Spleen (tissue), 11 donors: Measurements from ENCODE around the gene PCNX2. TPM values are rescaled to one million over a fixed set of nuclear protein-coding genes. Genes with fewer than 3 reads are reported as not detected.

ENCODE experiments used
- DNase-seq: peaks from one replicate; pipeline ENCODE4 v3.0.0-alpha.2; 2020
- H3K27ac ChIP-seq, 8 donors: fragments of 200-600 bp; sonication (generic) in 7 of 8; 1 replicate in 4 of 8; 2 replicates in 4 of 8; pipeline versions ENCODE4 v1.5.0 to v1.8.0; 2016 to 2021; ENCODE audit warnings: inconsistent platforms in 4 of 8, mild to moderate bottlenecking in 4 of 8, moderate library complexity in 1 of 8
- H3K27me3 ChIP-seq, 7 donors: fragments of 200-600 bp; sonication (generic) in 6 of 7; replicated peaks in 1 of 7; 1 replicate in 4 of 7; 2 replicates in 3 of 7; pipeline versions ENCODE4 v1.5.0 to v1.8.0; 2016 to 2021; ENCODE audit warnings: inconsistent platforms in 3 of 7, mild to moderate bottlenecking in 1 of 7
- H3K36me3 ChIP-seq, 6 donors: fragments of 200-600 bp; sonication (generic) in 5 of 6; 1 replicate in 4 of 6; 2 replicates in 2 of 6; pipeline versions ENCODE4 v1.5.0 to v1.8.0; 2016 to 2021; ENCODE audit warnings: inconsistent platforms in 2 of 6
- H3K4me1 ChIP-seq, 6 donors: fragments of 200-600 bp; sonication (generic) in 5 of 6; 1 replicate in 3 of 6; 2 replicates in 3 of 6; pipeline versions ENCODE4 v1.5.0 to v1.8.0; 2016 to 2021; ENCODE audit warnings: inconsistent platforms in 3 of 6
- H3K4me3 ChIP-seq, 8 donors: fragments of 200-600 bp; sonication (generic) in 7 of 8; 1 replicate in 4 of 8; 2 replicates in 4 of 8; pipeline versions ENCODE4 v1.5.0 to v1.8.0; 2016 to 2021; ENCODE audit warnings: inconsistent platforms in 4 of 8, mild to moderate bottlenecking in 4 of 8, moderate library complexity in 2 of 8
- H3K9me3 ChIP-seq, 8 donors: fragments of 200-600 bp; sonication (generic) in 7 of 8; 1 replicate in 4 of 8; 2 replicates in 4 of 8; pipeline versions ENCODE4 v1.5.0 to v1.8.0; 2016 to 2021; ENCODE audit warnings: inconsistent platforms in 4 of 8
- CTCF ChIP-seq, 11 experiments: fragments of 200-600 bp in 7 of 11; fragments of 450-650 bp in 4 of 11; sonication (generic) in 4 of 11; IDR thresholded peaks in 8 of 11; conservative IDR thresholded peaks in 3 of 11; 1 replicate in 7 of 11; 2 replicates in 4 of 11; pipeline versions ENCODE4 v1.4.0 to v1.8.0; 2016 to 2021; ENCODE audit warnings: antibody characterized with exemption in 11 of 11, inconsistent platforms in 4 of 11, mild to moderate bottlenecking in 1 of 11
- POLR2A ChIP-seq, 3 donors: fragments of 450-650 bp; IDR thresholded peaks; one replicate each; pipeline ENCODE4 v1.5.1; 2017; ENCODE audit warnings: antibody characterized with exemption in 3 of 3, mild to moderate bottlenecking in 1 of 3
- POLR2AphosphoS5 ChIP-seq, 3 donors: sonication (generic); formaldehyde crosslinking; IDR thresholded peaks; one replicate each; pipeline ENCODE4 v1.5.1; 2017; ENCODE audit warnings: antibody characterized with exemption in 3 of 3
- WGBS, 5 donors: extraction: QIAGEN DNeasy Blood & Tissue Kit in 3 of 5; methylation state at CpG; one replicate each; pipeline versions ENCODE4 v1.1.5 to v1.1.7; 2013 to 2018; 5-methylcytosine and 5-hydroxymethylcytosine counted together
- intact Hi-C: fragments of 100-400 bp; cut with DNase I; formaldehyde crosslinking; loops from one replicate; pipeline ENCODE4 v1.15.0; 2023; ENCODE audit warnings: low total_unique reads
- polyA plus RNA-seq, 3 donors: library from polyadenylated mRNA; stranded (reverse); fragments of 200-250 nt; gene quantifications; one replicate each; pipeline ENCODE4 v1.2.1, GENCODE V29; 2013
- total RNA-seq, 7 donors: library from RNA; depleted of rRNA in 3 of 7; stranded (reverse); fragments of >200 nt in 3 of 7; fragmentation: NEBNext Ultra II Directional in 4 of 7; extraction: Animal tissue kit (Norgen Biotek cat#: 25700) in 4 of 7; gene quantifications; one replicate each; pipeline versions ENCODE4 v1.1.0 to v1.2.1, GENCODE V29; 2016 to 2021
- donor health status: healthy with polysubstance abuse.
- donor health status: DM: no; HTN: no; CAD: no; lungs with moderate emphysema.
- donor health status: DM: no; HTN: no; CAD: no.
- donor health status: Bipolar disorder and iron deficiency.
- donor health status: healthy.
- donor health status: DM: no; HTN: no; CAD: no.
- donor health status: DM: yes; HTN: yes; CAD: no.

Gene PCNX2
- total and polyA plus RNA-seq, 10 donors: 4.0 to 26.5 (median 15.4) TPM

DNA sequence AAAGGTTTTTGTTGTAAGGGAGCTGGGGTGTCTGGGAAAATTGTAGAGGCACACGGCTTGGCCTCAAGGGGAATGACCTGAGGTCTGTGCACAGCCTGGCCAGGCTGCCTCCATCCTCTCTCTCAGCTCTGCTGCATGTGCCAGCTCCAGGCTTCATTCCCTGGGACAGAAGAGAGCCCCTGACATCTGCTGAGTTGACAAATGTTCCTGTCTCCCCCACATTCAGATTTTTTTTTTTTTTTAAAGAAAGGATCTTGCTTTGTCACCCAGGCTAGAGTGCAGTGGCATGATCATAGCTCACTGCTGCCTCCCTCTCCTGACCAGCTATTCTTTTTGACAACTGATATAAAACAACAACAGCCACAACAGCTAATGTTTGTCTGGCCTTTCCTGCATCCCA is 84.4 kb downstream of the PCNX2 start:
- Histone ChIP-seq H3K36me3 (peaks cover 0 to 17% (median 0%) of the 10 kb centered on the region in 6 donors), H3K9me3 (no peaks in the 10 kb centered on the region), H3K4me1 (no peaks in the 10 kb centered on the region), H3K27me3 (no peaks in the 10 kb centered on the region), H3K27ac (no peak overlapping the region), H3K4me3 (no peak overlapping the region)
- 59 to 88% (median 81%) methylated on average over 1 of the region's 1 CpG for WGBS, 5 donors
- TF ChIP-seq POLR2A (IDR thresholded peaks at IDR 0.05) (no peak), CTCF (IDR thresholded peaks at IDR 0.05 in 8 of 11, conservative IDR thresholded peaks at IDR 0.05 in 3 of 11) (no peak), POLR2AphosphoS5 (IDR thresholded peaks at IDR 0.05) (no peak)
- intact Hi-C loops: no loop called here
- DNase-seq: no peak

DNA sequence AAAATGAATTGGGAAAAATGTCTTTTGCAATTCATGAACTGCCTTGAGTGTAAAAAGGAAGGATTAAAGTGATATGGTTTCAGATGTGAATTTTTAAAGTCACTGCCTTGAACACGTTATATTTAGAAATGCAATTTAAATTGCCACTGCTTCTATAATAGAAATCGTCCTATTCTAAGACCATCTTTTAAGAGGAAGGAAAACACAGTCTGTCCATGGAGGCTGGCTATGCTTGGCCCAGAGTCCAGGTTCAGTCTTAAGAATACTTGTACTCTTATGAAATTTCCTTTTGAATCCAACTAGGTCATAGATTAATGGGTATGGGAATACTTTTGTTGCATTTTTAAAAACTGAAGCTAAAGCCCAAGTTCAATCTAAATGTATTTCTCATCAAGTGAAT is 86.0 kb downstream of the PCNX2 start:
- no peaks in the 10 kb centered on the region for H3K9me3 ChIP-seq
- H3K27ac ChIP-seq: no peak overlapping the region
- peaks cover 0 to 17% (median 0%) of the 10 kb centered on the region in 6 donors for H3K36me3 ChIP-seq
- intact Hi-C loops: no loop called here
- DNase-seq: no peak
- H3K4me3 ChIP-seq: no peak overlapping the region
- H3K4me1 ChIP-seq: no peaks in the 10 kb centered on the region
- WGBS, 5 donors: 73 to 85% (median 82%) methylated on average over 2 of the region's 2 CpGs
- TF ChIP-seq POLR2A (IDR thresholded peaks at IDR 0.05): no peak
- no peak for TF ChIP-seq CTCF (IDR thresholded peaks at IDR 0.05 in 8 of 11, conservative IDR thresholded peaks at IDR 0.05 in 3 of 11)
- TF ChIP-seq POLR2AphosphoS5 (IDR thresholded peaks at IDR 0.05): no peak
- H3K27me3 ChIP-seq: no peaks in the 10 kb centered on the region

DNA sequence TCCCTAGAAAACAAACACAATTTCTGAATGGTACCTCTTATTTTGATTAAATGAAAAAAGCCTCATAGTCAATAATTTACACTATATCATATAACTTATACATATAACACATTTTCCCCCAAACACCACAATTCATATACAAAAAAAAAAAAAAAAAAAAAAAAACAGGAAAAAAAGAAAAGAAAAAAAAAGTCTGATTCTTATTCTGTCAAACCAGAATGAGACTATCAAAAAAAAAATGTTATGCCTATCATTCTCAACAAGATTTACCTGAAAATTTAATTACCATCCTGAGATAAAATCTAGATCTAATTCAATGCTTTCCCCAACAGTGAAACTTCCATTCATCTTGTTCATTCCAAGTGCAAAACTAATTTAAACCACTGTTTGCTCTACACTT is 86.8 kb downstream of the PCNX2 start:
- Histone ChIP-seq H3K27me3 (no peaks in the 10 kb centered on the region), H3K4me3 (no peak overlapping the region), H3K4me1 (no peaks in the 10 kb centered on the region), H3K9me3 (no peaks in the 10 kb centered on the region), H3K36me3 (peaks cover 0 to 17% (median 0%) of the 10 kb centered on the region in 6 donors), H3K27ac (no peak overlapping the region)
- DNase-seq: no peak
- TF ChIP-seq POLR2AphosphoS5 (IDR thresholded peaks at IDR 0.05) (no peak), POLR2A (IDR thresholded peaks at IDR 0.05) (no peak), CTCF (IDR thresholded peaks at IDR 0.05 in 8 of 11, conservative IDR thresholded peaks at IDR 0.05 in 3 of 11) (no peak)
- intact Hi-C loops: no loop called here

DNA sequence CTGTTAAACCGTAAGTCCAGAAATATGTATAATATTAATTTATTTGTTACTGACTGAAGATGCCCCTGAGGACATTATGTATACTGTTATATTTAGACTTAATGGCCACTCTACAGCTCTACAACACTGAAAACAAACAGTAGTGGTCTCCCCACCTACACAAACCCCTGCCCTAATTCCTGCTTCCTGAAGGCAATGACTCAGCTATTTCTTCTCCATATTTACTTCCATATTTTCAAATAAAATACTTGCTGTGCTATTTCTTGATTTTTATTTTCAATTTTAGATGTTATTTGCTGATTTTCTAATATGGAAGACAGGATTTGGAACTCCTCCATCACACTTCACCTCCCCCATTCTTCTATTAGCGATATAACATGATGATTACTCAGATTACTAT is 97.6 kb downstream of the PCNX2 start:
- WGBS, 5 donors: 83 to 98% (median 97%) methylated on average over 2 of the region's 2 CpGs
- Histone ChIP-seq H3K27ac (no peak overlapping the region), H3K4me1 (no peaks in the 10 kb centered on the region), H3K27me3 (no peaks in the 10 kb centered on the region), H3K4me3 (no peak overlapping the region), H3K36me3 (peaks cover 0 to 53% (median 5%) of the 10 kb centered on the region in 6 donors), H3K9me3 (peaks cover 0 to 32% (median 28%) of the 10 kb centered on the region in 8 donors)
- intact Hi-C loops: no loop called here
- no peak for DNase-seq
- TF ChIP-seq CTCF (IDR thresholded peaks at IDR 0.05 in 8 of 11, conservative IDR thresholded peaks at IDR 0.05 in 3 of 11): no peak
- TF ChIP-seq POLR2AphosphoS5 (IDR thresholded peaks at IDR 0.05): no peak
- TF ChIP-seq POLR2A (IDR thresholded peaks at IDR 0.05): no peak
